IMR-90 (cell line): ENCODE results near the gene SPRR1B. TPM values are rescaled to one million over a fixed set of nuclear protein-coding genes. Genes with fewer than 3 reads are reported as not detected.

Source experiments
- ATAC-seq: fragments of 200-7000 bp; cut with Tn5 transposase; 2 replicates; pipeline ENCODE4 v1.9.1; 2020; ENCODE audit warnings: low read depth, mild to moderate bottlenecking, moderate library complexity
- BruUV-seq: library from RNA; stranded (reverse); fragments of 400-500 nt; replicated peaks from 2 replicates; lab custom pipeline; 2021; lab: Mats Ljungman, UMichigan
- CTCF ChIA-PET: fragments of 300-600 bp; formaldehyde crosslinking; extraction: SDS; loops from one replicate; lab custom pipeline; 2021; ENCODE audit warnings: antibody characterized with exemption; lab: Yijun Ruan, JAX
- POLR2A ChIA-PET: fragments of 300-600 bp; sonication (Branson Sonifier 250); formaldehyde crosslinking; loops from one replicate; lab custom pipeline; 2022; ENCODE audit warnings: antibody characterized with exemption; ENCODE audit not compliant: unreplicated experiment; lab: Charles Lee
- DNase-seq: peaks from one replicate; pipeline ENCODE4 v3.0.0; 2013
- H2AFZ ChIP-seq: replicated peaks from 2 replicates; pipeline ENCODE3; 2013; ENCODE audit warnings: low read length, mild to moderate bottlenecking; ENCODE audit not compliant: poor library complexity
- H2AK5ac ChIP-seq: 2 replicates; pipeline ENCODE4 v1.6.1; 2013; ENCODE audit warnings: low read depth, low read length, inconsistent platforms
- H2AK9ac ChIP-seq: replicated peaks from 2 replicates; pipeline ENCODE3; 2013; ENCODE audit warnings: mild to moderate bottlenecking, low read depth, low read length, moderate library complexity; ENCODE audit not compliant: poor library complexity
- H2BK120ac ChIP-seq: 2 replicates; pipeline ENCODE4 v1.6.1; 2013; ENCODE audit warnings: low read depth, low read length, inconsistent platforms
- H2BK15ac ChIP-seq: 3 replicates; pipeline ENCODE4 v1.6.1; 2013; ENCODE audit warnings: low read depth, low read length, inconsistent platforms
- H2BK20ac ChIP-seq: 2 replicates; pipeline ENCODE4 v1.6.1; 2013; ENCODE audit warnings: low read depth, mild to moderate bottlenecking, inconsistent platforms, low read length, moderate library complexity
- H2BK5ac ChIP-seq: 2 replicates; pipeline ENCODE4 v1.6.1; 2013; ENCODE audit warnings: mild to moderate bottlenecking, low read depth, low read length, inconsistent platforms; ENCODE audit not compliant: poor library complexity, severe bottlenecking
- H3K14ac ChIP-seq: replicated peaks from 2 replicates; pipeline ENCODE4 v1.6.1; 2013; ENCODE audit warnings: low read depth, low read length, inconsistent platforms
- H3K18ac ChIP-seq: 2 replicates; pipeline ENCODE4 v1.6.1; 2013; ENCODE audit warnings: low read depth, low read length, control low read depth
- H3K23ac ChIP-seq: 2 replicates; pipeline ENCODE4 v1.6.1; 2013; ENCODE audit warnings: low read depth, low read length, inconsistent platforms
- H3K27ac ChIP-seq: 2 replicates; pipeline ENCODE4 v1.5.1; 2013; ENCODE audit warnings: mild to moderate bottlenecking, control low read depth, low read length; ENCODE audit not compliant: insufficient read depth
- H3K27me3 ChIP-seq: 2 replicates; pipeline ENCODE4 v1.6.1; 2013; ENCODE audit warnings: low read length; ENCODE audit not compliant: control insufficient read depth, insufficient read depth
- H3K36me3 ChIP-seq: 2 replicates; pipeline ENCODE4 v1.6.1; 2013; ENCODE audit warnings: low read length, mixed read lengths; ENCODE audit not compliant: control insufficient read depth, insufficient read depth
- H3K4ac ChIP-seq: 2 replicates; pipeline ENCODE4 v1.6.1; 2013; ENCODE audit warnings: low read depth, low read length, inconsistent platforms
- H3K4me1 ChIP-seq: 2 replicates; pipeline ENCODE4 v1.6.1; 2013; ENCODE audit warnings: low read length, mixed read lengths; ENCODE audit not compliant: control insufficient read depth, insufficient read depth
- H3K4me2 ChIP-seq: 2 replicates; pipeline ENCODE4 v1.6.1; 2013; ENCODE audit warnings: low read depth, mild to moderate bottlenecking, control low read depth, low read length, moderate library complexity
- H3K4me3 ChIP-seq: 2 replicates; pipeline ENCODE4 v1.5.1; 2013; ENCODE audit warnings: low read depth, mild to moderate bottlenecking, control low read depth, low read length, moderate library complexity; ENCODE audit not compliant: insufficient read depth
- H3K56ac ChIP-seq: 2 replicates; pipeline ENCODE4 v1.6.1; 2013; ENCODE audit warnings: low read length, inconsistent platforms; ENCODE audit not compliant: insufficient read depth; ENCODE audit errors: extremely low read depth
- H3K79me1 ChIP-seq, 2 experiments: 2 replicates each; pipeline ENCODE4 v1.6.1; 2013; ENCODE audit warnings: low read length in 2 of 2, inconsistent platforms in 1 of 2, low read depth in 1 of 2
- H3K9ac ChIP-seq: 2 replicates; pipeline ENCODE4 v1.6.1; 2013; ENCODE audit warnings: low read depth, low read length, control low read depth
- H3K9me1 ChIP-seq: 2 replicates; pipeline ENCODE4 v1.6.1; 2013; ENCODE audit warnings: low read length, inconsistent platforms; ENCODE audit not compliant: insufficient read depth
- H3K9me3 ChIP-seq: 2 replicates; pipeline ENCODE4 v1.6.1; 2013; ENCODE audit warnings: low read length; ENCODE audit not compliant: control insufficient read depth, insufficient read depth
- H4K20me1 ChIP-seq: 2 replicates; pipeline ENCODE4 v1.6.1; 2013; ENCODE audit warnings: low read length, inconsistent platforms; ENCODE audit not compliant: insufficient read depth
- H4K5ac ChIP-seq: 2 replicates; pipeline ENCODE4 v1.6.1; 2013; ENCODE audit warnings: mild to moderate bottlenecking, low read depth, low read length, control low read depth
- H4K8ac ChIP-seq, 2 experiments: 2 replicates each; pipeline ENCODE4 v1.6.1; 2013; ENCODE audit warnings: low read depth in 2 of 2, low read length in 2 of 2, control low read depth in 1 of 2, inconsistent platforms in 1 of 2
- H4K91ac ChIP-seq: 2 replicates; pipeline ENCODE4 v1.6.1; 2013; ENCODE audit warnings: low read depth, low read length, inconsistent platforms; ENCODE audit not compliant: insufficient read depth
- USF2 ChIP-seq: fragments of 150-350 bp; IDR thresholded peaks from 2 replicates; pipeline ENCODE4 v1.6.1; 2017; ENCODE audit warnings: mild to moderate bottlenecking, antibody characterized with exemption, low read length, low read depth
- WGBS, 2 experiments: methylation state at CpG; one replicate each; pipeline versions ENCODE4 v1.1.5 to v1.1.7; 2013; ENCODE audit warnings: missing lambda C conversion rate in 2 of 2; ENCODE audit not compliant: insufficient read length in 1 of 2; ENCODE audit errors: extremely low coverage in 2 of 2; 5-methylcytosine and 5-hydroxymethylcytosine counted together
- dilution Hi-C: fragments of 300-500 bp; cut with HindIII; formaldehyde crosslinking; loops from one replicate; pipeline ENCODE4 v1.14.3; 2018; ENCODE audit warnings: low sequenced_read_pairs; ENCODE audit not compliant: unreplicated experiment
- in situ Hi-C: fragments of 300-500 bp; cut with MboI; formaldehyde crosslinking; loops from 3 replicates; pipeline ENCODE4 v1.14.3; 2019; ENCODE audit warnings: low sequenced_read_pairs, inconsistent platforms, mixed read lengths
- intact Hi-C: fragments of 100-400 bp; cut with micrococcal nuclease; formaldehyde crosslinking; loops from 2 replicates; pipeline ENCODE4 v1.10.0; 2022
- polyA plus RNA-seq, 3 experiments: library from polyadenylated mRNA; depleted of rRNA; stranded (reverse); fragments of >200 nt; gene quantifications; 2 replicates each; pipeline ENCODE4 v1.2.3, GENCODE V29; 2012; ENCODE audit warnings: low replicate concordance in 1 of 3
- total RNA-seq: library from RNA; depleted of rRNA; stranded (reverse); fragments of >200 nt; gene quantifications from 2 replicates; pipeline ENCODE4 v1.2.3, GENCODE V29; 2012

The SPRR1B gene
- total and polyA plus RNA-seq, 2 of the 4 experiments (the other 2 are of a cell fraction), result not detected

DNA sequence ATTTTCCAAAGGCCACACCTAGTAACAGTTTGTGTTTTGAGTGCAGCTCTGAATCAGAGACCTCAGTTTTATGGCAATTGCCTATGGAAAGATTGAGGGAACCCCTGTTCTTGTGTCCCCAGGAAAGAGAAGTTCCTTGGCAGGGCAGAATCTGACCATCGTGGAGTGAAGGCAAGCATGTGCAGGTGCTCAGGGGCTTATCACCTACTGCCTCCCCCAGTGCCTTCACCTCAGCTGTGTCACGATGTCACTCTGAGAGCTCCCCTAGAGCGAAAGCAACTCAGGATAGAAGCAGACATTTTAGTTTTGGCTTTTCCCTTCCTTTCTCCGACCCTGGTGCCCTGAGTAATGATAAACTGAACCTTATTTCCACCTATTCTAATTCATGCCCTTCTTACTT, 48.9 kb upstream of the SPRR1B start:
- Histone ChIP-seq H3K4me2 (no peak overlapping the region), H3K9ac (no peak overlapping the region), H3K9me1 (no peaks in the 10 kb centered on the region), H3K23ac (no peak overlapping the region), H3K27ac (no peak overlapping the region), H2AK5ac (no peak overlapping the region), H4K91ac (no peak overlapping the region), H3K4me1 (no peaks in the 10 kb centered on the region), H4K20me1 (no peaks in the 10 kb centered on the region), H3K27me3 (no peaks in the 10 kb centered on the region), H3K79me1 (no peaks in the 10 kb centered on the region), H3K56ac (no peak overlapping the region), H3K18ac (no peak overlapping the region), H2AFZ (no peak overlapping the region), H4K5ac (no peak overlapping the region), H3K14ac (no peak overlapping the region), H3K9me3 (no peaks in the 10 kb centered on the region), H2BK15ac (no peak overlapping the region), H2BK20ac (no peak overlapping the region), H2AK9ac (no peak overlapping the region), H2BK120ac (no peak overlapping the region), H4K8ac (no peak overlapping the region), H3K4me3 (no peak overlapping the region), H3K36me3 (no peaks in the 10 kb centered on the region), H2BK5ac (no peak overlapping the region), H3K4ac (no peak overlapping the region)
- DNase-seq (no peak), ATAC-seq (no peak)
- POLR2A ChIA-PET, result no interaction called here
- CTCF ChIA-PET, result interaction anchor here (0.9 kb wide), 1 partner anchor 8 kb away, joined by 3 read pairs; no protein-coding TSS in a partner anchor
- no TSS peak for BruUV-seq
- intact Hi-C loops, result no loop called here
- WGBS, 2 experiments, result 37% methylated on average over 2 of the region's 4 CpGs; no CpG with 5 or more reads in 1 of the 2 experiments
- dilution Hi-C loops, result no loop called here
- TF ChIP-seq USF2, result no peak
- in situ Hi-C loops, result no loop called here
